NCI-H748 treated with DMSO at 0.1 percent for 48 hours (cell line): ENCODE data around the gene CASK.
A peak's percentile ranks its signal among the peaks of the same experiment; 100 is the strongest.

ENCODE experiments used
- DNase-seq: peaks from one replicate; lab custom pipeline; 2025; lab: John Stamatoyannopoulos, UW

The CASK gene

GRCh38 chrX:41470706-41471105, 452.6 kb downstream of the CASK start:
- no peak for DNase-seq

GRCh38 chrX:41468647-41469323, 454.6 kb downstream of the CASK start:
- peak; percentile 68 for DNase-seq
